ENCODE results near the gene MAP2K2. TPM values are rescaled to one million over a fixed set of nuclear protein-coding genes. Genes with fewer than 3 reads are reported as not detected.

MAP2K2 gene
- total and polyA plus RNA-seq, 4 donors, result 40.3 to 72.7 (median 54.1) TPM

- 67% methylated on average over 6 of the region's 6 CpGs for WGBS
- H3K27ac ChIP-seq (ENCODE audit: low read depth in 1 of 2, low read length in 2 of 2), result peak overlapping the region; percentile 41 to 54
- no peaks in the 10 kb centered on the region for H3K9me3 ChIP-seq (ENCODE audit: control insufficient read depth in 4 of 4, low read length in 3 of 4)
- no peak overlapping the region for H3K9ac ChIP-seq (ENCODE audit: low read depth in 1 of 2, low read length in 2 of 2)
- H3K27me3 ChIP-seq (ENCODE audit: control insufficient read depth in 4 of 4, insufficient read depth in 4 of 4, low read length in 3 of 4), result no peaks in the 10 kb centered on the region
- TF ChIP-seq RXRA (IDR thresholded peaks at IDR 0.05), result peak in 1 of 2 donors; percentile 38
- TF ChIP-seq CTCF (IDR thresholded peaks at IDR 0.05; ENCODE audit: low read depth, low read length, missing input control), result no peak
- TF ChIP-seq HNF4A (conservative IDR thresholded peaks at IDR 0.05), result peak in 1 of 2 donors; percentile 27
- peaks cover 0 to 1% (median under 1%) of the 10 kb centered on the region in 4 donors for H3K36me3 ChIP-seq (ENCODE audit: control insufficient read depth in 4 of 4, insufficient read depth in 3 of 4, low read depth in 1 of 4, low read length in 3 of 4)
- peaks cover 2 to 36% (median 27%) of the 10 kb centered on the region in 4 donors for H3K4me1 ChIP-seq (ENCODE audit: control insufficient read depth in 4 of 4, insufficient read depth in 4 of 4, low read length in 3 of 4)
- DNase-seq (ENCODE audit: low spot score), result no peak
- no peak overlapping the region for H3K4me3 ChIP-seq (ENCODE audit: low read depth in 1 of 3, low read length in 3 of 3)
Measured at GRCh38 chr19:4151623-4152022, 27.7 kb upstream of the MAP2K2 start.

GRCh38 chr19:4149518-4150288 lies 25.8 kb upstream of the MAP2K2 start:
- no peak overlapping the region for H3K9ac ChIP-seq (ENCODE audit: low read depth in 1 of 2, low read length in 2 of 2)
- peak overlapping the region; percentile 53 to 90 for H3K27ac ChIP-seq (ENCODE audit: low read depth in 1 of 2, low read length in 2 of 2)
- H3K9me3 ChIP-seq (ENCODE audit: control insufficient read depth in 4 of 4, low read length in 3 of 4), result no peaks in the 10 kb centered on the region
- no peaks in the 10 kb centered on the region for H3K27me3 ChIP-seq (ENCODE audit: control insufficient read depth in 4 of 4, insufficient read depth in 4 of 4, low read length in 3 of 4)
- no peaks in the 10 kb centered on the region for H3K36me3 ChIP-seq (ENCODE audit: control insufficient read depth in 4 of 4, insufficient read depth in 3 of 4, low read depth in 1 of 4, low read length in 3 of 4)
- H3K4me3 ChIP-seq (ENCODE audit: low read depth in 1 of 3, low read length in 3 of 3), result no peak overlapping the region
- H3K4me1 ChIP-seq (ENCODE audit: control insufficient read depth in 4 of 4, insufficient read depth in 4 of 4, low read length in 3 of 4), result peaks cover 4 to 36% (median 22%) of the 10 kb centered on the region in 4 donors
- peak; percentile 25 to 36 for TF ChIP-seq RAD21 (IDR thresholded peaks at IDR 0.05)
- peak; percentile 47 for TF ChIP-seq FOXA1 (IDR thresholded peaks at IDR 0.05)
- TF ChIP-seq YY1 (IDR thresholded peaks at IDR 0.05), result peak; percentile 86
- TF ChIP-seq MAX (IDR thresholded peaks at IDR 0.05), result peak; percentile 89
- TF ChIP-seq GABPA (IDR thresholded peaks at IDR 0.05 in 1 of 2, conservative IDR thresholded peaks at IDR 0.05 in 1 of 2), result peak in 1 of 2 donors; percentile 22
- peak; percentile 75 to 91 for TF ChIP-seq JUND (IDR thresholded peaks at IDR 0.05)
- TF ChIP-seq REST (IDR thresholded peaks at IDR 0.05), result peak; percentile 36
- TF ChIP-seq HNF4G (IDR thresholded peaks at IDR 0.05), result peak; percentile 70
- no peak for TF ChIP-seq ATF3 (IDR thresholded peaks at IDR 0.05)
- no peak for TF ChIP-seq CTCF (IDR thresholded peaks at IDR 0.05; ENCODE audit: low read depth, low read length, missing input control)
- TF ChIP-seq RXRA (IDR thresholded peaks at IDR 0.05), result peak; percentile 95 to 97
- TF ChIP-seq SP1 (IDR thresholded peaks at IDR 0.05), result peak; percentile 87
- peak; percentile 94 for TF ChIP-seq ZBTB33 (IDR thresholded peaks at IDR 0.05)
- TF ChIP-seq FOXA2 (IDR thresholded peaks at IDR 0.05), result peak; percentile 63
- TF ChIP-seq NR2F2 (IDR thresholded peaks at IDR 0.05), result peak; percentile 68
- TF ChIP-seq HNF4A (conservative IDR thresholded peaks at IDR 0.05), result peak; percentile 92 to 93
- peak in 1 of 2 donors; percentile 64 for TF ChIP-seq EGR1 (IDR thresholded peaks at IDR 0.05; ENCODE audit: low read depth in 2 of 2)
- TF ChIP-seq TAF1 (conservative IDR thresholded peaks at IDR 0.05), result no peak
- WGBS, result 27% methylated on average over 17 of the region's 17 CpGs
- no peak for DNase-seq (ENCODE audit: low spot score)

Data from liver (tissue), 9 donors.